Measurements from ENCODE around the gene TMEM8B.

The TMEM8B gene

DNA sequence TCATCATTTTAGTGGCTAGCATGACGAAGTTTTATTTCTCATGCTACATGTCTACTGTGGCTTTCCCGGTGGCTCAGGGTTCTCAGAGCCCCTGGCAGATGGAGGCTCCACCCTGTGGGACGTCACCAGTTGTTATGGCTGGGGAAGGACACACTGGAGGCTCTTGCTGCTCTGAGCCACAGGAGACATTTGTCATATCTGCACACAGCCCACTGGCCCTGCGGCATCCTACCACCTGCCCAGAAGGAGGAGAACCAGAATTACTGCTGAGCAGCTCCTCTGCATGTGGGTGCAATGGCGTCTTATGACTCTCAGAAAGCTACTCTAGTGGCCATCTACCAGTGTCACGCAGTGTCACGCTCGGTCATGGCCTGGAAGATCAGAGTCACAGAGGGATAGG is 34.6 kb downstream of the TMEM8B start:
- Histone ChIP-seq H3K36me3 (ENCODE audit: control insufficient read depth in 2 of 2, insufficient read depth in 2 of 2, low read length in 2 of 2) (no peaks in the 10 kb centered on the region), H3K27me3 (ENCODE audit: control insufficient read depth in 2 of 2, insufficient read depth in 2 of 2, low read length in 2 of 2) (peaks cover 13 to 14% of the 10 kb centered on the region in 2 donors), H3K27ac (ENCODE audit: low read depth in 2 of 2, low read length in 2 of 2) (no peak overlapping the region), H3K4me1 (ENCODE audit: control insufficient read depth in 2 of 2, insufficient read depth in 2 of 2, low read length in 2 of 2) (peaks cover 0 to 5% of the 10 kb centered on the region in 2 donors), H3K4me3 (ENCODE audit: low read length in 2 of 2) (no peak overlapping the region), H3K9me3 (ENCODE audit: control insufficient read depth in 2 of 2, low read length in 2 of 2) (no peaks in the 10 kb centered on the region), H3K9ac (ENCODE audit: low read depth in 1 of 2, low read length in 2 of 2) (no peak overlapping the region)

DNA sequence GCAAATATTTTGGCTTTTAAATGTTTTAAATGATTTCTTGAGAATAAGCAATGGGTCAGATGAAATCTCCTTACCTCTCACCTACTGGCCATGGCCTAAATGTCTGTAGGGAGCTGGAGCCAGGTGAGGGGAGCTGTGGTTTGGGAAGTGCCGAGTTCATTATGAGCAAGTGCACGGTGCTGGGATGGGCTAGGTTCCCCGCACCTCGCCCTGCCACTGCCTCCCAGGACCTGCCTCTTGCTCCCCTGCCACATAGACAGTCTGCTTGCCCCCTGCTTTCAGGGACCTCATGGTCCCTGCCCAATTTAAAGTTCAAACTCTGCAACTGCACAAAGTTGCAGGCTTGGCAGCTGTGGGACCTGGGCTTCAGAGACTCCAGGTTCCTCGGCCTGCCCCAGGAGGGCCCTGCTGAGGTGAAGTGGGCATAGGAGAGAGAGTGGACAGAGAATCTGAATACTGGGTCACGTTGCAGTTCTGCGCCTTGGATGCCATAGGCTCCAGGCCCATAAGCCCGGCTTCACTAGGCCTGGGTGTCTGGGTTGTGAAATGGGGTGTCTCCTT is 35.7 kb downstream of the TMEM8B start:
- no peaks in the 10 kb centered on the region for H3K36me3 ChIP-seq (ENCODE audit: control insufficient read depth in 2 of 2, insufficient read depth in 2 of 2, low read length in 2 of 2)
- H3K4me3 ChIP-seq (ENCODE audit: low read length in 2 of 2), result no peak overlapping the region
- H3K27ac ChIP-seq (ENCODE audit: low read depth in 2 of 2, low read length in 2 of 2), result no peak overlapping the region
- H3K4me1 ChIP-seq (ENCODE audit: control insufficient read depth in 2 of 2, insufficient read depth in 2 of 2, low read length in 2 of 2), result peaks cover 0 to 1% of the 10 kb centered on the region in 2 donors
- H3K27me3 ChIP-seq (ENCODE audit: control insufficient read depth in 2 of 2, insufficient read depth in 2 of 2, low read length in 2 of 2), result peaks cover 12 to 13% of the 10 kb centered on the region in 2 donors
- H3K9ac ChIP-seq (ENCODE audit: low read depth in 1 of 2, low read length in 2 of 2), result no peak overlapping the region
- no peaks in the 10 kb centered on the region for H3K9me3 ChIP-seq (ENCODE audit: control insufficient read depth in 2 of 2, low read length in 2 of 2)

DNA sequence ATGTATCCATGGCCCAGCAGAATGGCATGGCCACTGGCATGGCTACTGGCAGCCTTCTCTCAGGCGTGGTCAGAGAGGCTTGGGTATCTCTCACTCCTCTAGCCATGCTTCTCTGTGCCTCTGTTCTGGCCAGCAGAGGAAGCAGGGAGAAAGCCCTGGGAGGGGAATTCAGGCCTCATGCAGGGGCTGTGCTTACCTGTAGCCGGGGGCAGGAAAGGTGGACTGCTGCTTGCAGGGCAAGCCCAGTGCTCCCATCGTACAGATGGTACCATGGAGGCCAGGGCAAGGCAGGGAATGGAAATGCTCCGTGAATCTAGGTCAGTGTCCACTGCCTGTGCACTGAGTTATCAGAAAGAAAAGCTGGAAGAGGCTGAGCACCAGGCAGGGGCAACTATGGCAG is 38.5 kb downstream of the TMEM8B start:
- peaks cover 3 to 10% of the 10 kb centered on the region in 2 donors for H3K27me3 ChIP-seq (ENCODE audit: control insufficient read depth in 2 of 2, insufficient read depth in 2 of 2, low read length in 2 of 2)
- no peak overlapping the region for H3K27ac ChIP-seq (ENCODE audit: low read depth in 2 of 2, low read length in 2 of 2)
- no peaks in the 10 kb centered on the region for H3K9me3 ChIP-seq (ENCODE audit: control insufficient read depth in 2 of 2, low read length in 2 of 2)
- H3K9ac ChIP-seq (ENCODE audit: low read depth in 1 of 2, low read length in 2 of 2), result no peak overlapping the region
- no peaks in the 10 kb centered on the region for H3K4me1 ChIP-seq (ENCODE audit: control insufficient read depth in 2 of 2, insufficient read depth in 2 of 2, low read length in 2 of 2)
- H3K36me3 ChIP-seq (ENCODE audit: control insufficient read depth in 2 of 2, insufficient read depth in 2 of 2, low read length in 2 of 2), result no peaks in the 10 kb centered on the region
- H3K4me3 ChIP-seq (ENCODE audit: low read length in 2 of 2), result no peak overlapping the region

DNA sequence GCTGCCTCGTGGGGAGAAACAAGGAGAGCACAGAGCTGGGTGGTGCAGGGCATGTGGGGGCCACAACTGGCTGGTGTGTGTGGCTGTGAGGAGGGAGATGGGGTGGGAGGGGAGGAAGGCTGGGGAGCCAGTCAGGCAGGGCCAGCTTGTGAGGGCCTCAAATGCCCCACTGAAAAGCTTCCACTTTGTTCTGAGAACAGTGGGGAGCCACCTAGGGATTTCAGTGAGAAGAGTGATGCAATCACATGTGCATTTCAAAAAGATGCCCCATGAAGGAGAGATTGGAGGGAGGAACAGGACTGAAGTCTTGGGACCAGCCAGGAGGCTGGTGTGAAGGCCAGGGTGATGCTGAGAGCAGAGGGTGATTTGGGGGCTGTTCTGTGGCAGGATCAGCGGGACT is 39.9 kb downstream of the TMEM8B start:
- Histone ChIP-seq H3K9ac (ENCODE audit: low read depth in 1 of 2, low read length in 2 of 2) (no peak overlapping the region), H3K36me3 (ENCODE audit: control insufficient read depth in 2 of 2, insufficient read depth in 2 of 2, low read length in 2 of 2) (no peaks in the 10 kb centered on the region), H3K27me3 (ENCODE audit: control insufficient read depth in 2 of 2, insufficient read depth in 2 of 2, low read length in 2 of 2) (peaks cover 0 to 1% of the 10 kb centered on the region in 2 donors), H3K4me1 (ENCODE audit: control insufficient read depth in 2 of 2, insufficient read depth in 2 of 2, low read length in 2 of 2) (no peaks in the 10 kb centered on the region), H3K27ac (ENCODE audit: low read depth in 2 of 2, low read length in 2 of 2) (no peak overlapping the region), H3K4me3 (ENCODE audit: low read length in 2 of 2) (no peak overlapping the region), H3K9me3 (ENCODE audit: control insufficient read depth in 2 of 2, low read length in 2 of 2) (no peaks in the 10 kb centered on the region)

DNA sequence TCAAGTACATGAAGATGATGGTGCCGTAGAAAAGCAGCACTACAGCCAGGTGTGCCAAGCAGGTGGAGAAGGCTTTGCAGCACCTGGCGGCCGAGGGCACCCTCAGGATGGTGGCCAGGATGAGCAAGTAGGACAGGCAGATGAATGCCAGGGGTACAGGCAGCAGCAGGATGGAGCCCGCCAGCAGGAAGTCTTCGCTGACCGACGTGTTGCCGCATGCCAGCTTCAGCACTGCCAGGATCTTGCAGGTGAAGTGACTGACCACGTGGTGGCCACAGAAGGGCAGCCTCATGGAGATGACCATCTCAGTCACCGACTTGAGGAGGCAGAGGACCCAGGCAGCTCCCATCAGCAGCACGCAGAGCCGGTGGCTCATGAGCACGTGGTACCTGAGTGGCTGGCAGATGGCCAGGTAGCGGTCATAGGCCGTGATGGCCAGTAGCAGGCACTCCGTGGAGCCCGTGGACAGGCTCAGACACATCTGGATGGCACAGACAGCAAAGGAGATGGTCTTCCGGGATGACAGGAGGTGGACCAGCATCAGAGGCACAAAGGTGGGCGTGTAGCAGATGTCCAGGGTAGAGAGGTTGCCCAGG is 40.7 kb downstream of the TMEM8B start:
- H3K27me3 ChIP-seq (ENCODE audit: control insufficient read depth in 2 of 2, insufficient read depth in 2 of 2, low read length in 2 of 2), result no peaks in the 10 kb centered on the region
- no peak overlapping the region for H3K4me3 ChIP-seq (ENCODE audit: low read length in 2 of 2)
- H3K36me3 ChIP-seq (ENCODE audit: control insufficient read depth in 2 of 2, insufficient read depth in 2 of 2, low read length in 2 of 2), result no peaks in the 10 kb centered on the region
- no peaks in the 10 kb centered on the region for H3K9me3 ChIP-seq (ENCODE audit: control insufficient read depth in 2 of 2, low read length in 2 of 2)
- no peak overlapping the region for H3K9ac ChIP-seq (ENCODE audit: low read depth in 1 of 2, low read length in 2 of 2)
- no peak overlapping the region for H3K27ac ChIP-seq (ENCODE audit: low read depth in 2 of 2, low read length in 2 of 2)
- H3K4me1 ChIP-seq (ENCODE audit: control insufficient read depth in 2 of 2, insufficient read depth in 2 of 2, low read length in 2 of 2), result no peaks in the 10 kb centered on the region

DNA sequence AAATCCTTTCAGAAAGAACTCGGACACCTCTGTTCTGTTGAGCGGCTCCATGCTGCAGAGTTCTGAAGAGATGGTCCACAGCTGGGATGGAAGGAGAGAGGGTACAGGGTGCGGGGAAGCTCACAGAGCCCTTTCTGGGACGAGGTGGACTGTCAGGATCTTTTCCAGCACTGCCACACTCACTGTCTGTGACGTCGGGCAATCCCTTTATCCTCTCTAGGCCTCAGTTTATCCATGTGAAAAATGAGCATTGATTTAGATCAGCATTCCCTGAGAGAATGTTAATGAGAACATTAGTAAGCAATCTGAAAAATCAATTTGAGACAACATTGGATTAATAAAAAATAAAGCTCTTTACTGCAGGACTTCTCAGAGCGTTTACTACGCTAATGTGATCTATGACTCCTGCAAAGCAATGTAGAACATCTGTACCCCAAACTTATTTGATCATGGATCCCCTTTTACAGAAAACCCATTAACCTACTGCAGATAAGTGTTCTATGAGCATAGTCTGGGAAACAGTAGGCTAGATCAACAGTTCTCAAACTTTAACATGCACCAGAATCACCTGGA is 41.4 kb downstream of the TMEM8B start, which contains the start of gene OR13J1:
Gene OR13J1, minus strand, starts transcription at position 51 of the 573 bp plus-strand sequence. Its CDS starts 0 bp downstream, at position 51.
- Histone ChIP-seq H3K36me3 (ENCODE audit: control insufficient read depth in 2 of 2, insufficient read depth in 2 of 2, low read length in 2 of 2) (no peaks in the 10 kb centered on the region), H3K4me3 (ENCODE audit: low read length in 2 of 2) (no peak within 1 kb of the TSS), H3K9ac (ENCODE audit: low read depth in 1 of 2, low read length in 2 of 2) (no peak within 1 kb of the TSS), H3K27ac (ENCODE audit: low read depth in 2 of 2, low read length in 2 of 2) (no peak within 1 kb of the TSS), H3K4me1 (ENCODE audit: control insufficient read depth in 2 of 2, insufficient read depth in 2 of 2, low read length in 2 of 2) (no peaks in the 10 kb centered on the region), H3K9me3 (ENCODE audit: control insufficient read depth in 2 of 2, low read length in 2 of 2) (no peaks in the 10 kb centered on the region), H3K27me3 (ENCODE audit: control insufficient read depth in 2 of 2, insufficient read depth in 2 of 2, low read length in 2 of 2) (no peaks in the 10 kb centered on the region)

DNA sequence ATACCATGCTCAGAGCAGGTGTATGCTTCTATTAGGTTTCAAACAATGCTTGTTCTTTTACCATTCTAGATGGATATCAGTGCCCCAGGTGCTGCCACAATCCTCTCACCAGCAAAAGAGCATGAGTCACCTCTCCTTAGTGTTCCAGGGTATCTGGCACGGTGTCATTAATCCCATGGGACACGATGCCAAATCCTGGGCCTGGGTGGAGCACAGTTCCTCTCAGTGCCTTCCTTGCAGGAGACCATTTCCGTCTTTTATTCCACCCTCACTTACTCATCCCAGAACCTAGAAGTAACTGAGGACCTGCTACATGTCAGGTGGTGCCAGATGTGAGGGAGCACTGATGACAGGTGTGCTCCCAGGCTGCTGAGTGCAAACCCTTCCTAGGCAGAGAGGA is 42.5 kb downstream of the TMEM8B start:
- no peaks in the 10 kb centered on the region for H3K9me3 ChIP-seq (ENCODE audit: control insufficient read depth in 2 of 2, low read length in 2 of 2)
- no peak overlapping the region for H3K27ac ChIP-seq (ENCODE audit: low read depth in 2 of 2, low read length in 2 of 2)
- H3K27me3 ChIP-seq (ENCODE audit: control insufficient read depth in 2 of 2, insufficient read depth in 2 of 2, low read length in 2 of 2), result no peaks in the 10 kb centered on the region
- H3K36me3 ChIP-seq (ENCODE audit: control insufficient read depth in 2 of 2, insufficient read depth in 2 of 2, low read length in 2 of 2), result no peaks in the 10 kb centered on the region
- H3K4me3 ChIP-seq (ENCODE audit: low read length in 2 of 2), result no peak overlapping the region
- H3K9ac ChIP-seq (ENCODE audit: low read depth in 1 of 2, low read length in 2 of 2), result no peak overlapping the region
- H3K4me1 ChIP-seq (ENCODE audit: control insufficient read depth in 2 of 2, insufficient read depth in 2 of 2, low read length in 2 of 2), result no peaks in the 10 kb centered on the region

DNA sequence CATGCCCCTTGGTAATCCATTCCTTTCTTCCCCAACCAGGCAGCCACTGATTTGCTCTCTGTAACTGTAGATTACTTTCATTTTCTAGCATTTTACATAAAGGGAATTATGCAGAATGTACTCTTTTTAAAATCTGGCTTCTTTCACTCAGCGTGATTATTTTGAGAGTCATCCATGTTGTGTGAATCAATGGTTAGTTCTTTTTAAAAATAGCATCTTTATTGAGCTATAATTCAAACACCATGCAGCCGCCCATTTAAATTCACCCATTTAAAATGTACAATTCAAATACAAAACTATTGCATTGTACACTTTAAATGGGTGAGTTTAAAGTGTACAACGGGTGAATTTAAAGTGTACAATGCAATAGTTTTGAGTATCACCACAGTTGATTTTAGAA is 43.5 kb downstream of the TMEM8B start:
- Histone ChIP-seq H3K27ac (ENCODE audit: low read depth in 2 of 2, low read length in 2 of 2) (no peak overlapping the region), H3K27me3 (ENCODE audit: control insufficient read depth in 2 of 2, insufficient read depth in 2 of 2, low read length in 2 of 2) (no peaks in the 10 kb centered on the region), H3K9me3 (ENCODE audit: control insufficient read depth in 2 of 2, low read length in 2 of 2) (no peaks in the 10 kb centered on the region), H3K36me3 (ENCODE audit: control insufficient read depth in 2 of 2, insufficient read depth in 2 of 2, low read length in 2 of 2) (no peaks in the 10 kb centered on the region), H3K4me1 (ENCODE audit: control insufficient read depth in 2 of 2, insufficient read depth in 2 of 2, low read length in 2 of 2) (no peaks in the 10 kb centered on the region), H3K4me3 (ENCODE audit: low read length in 2 of 2) (no peak overlapping the region), H3K9ac (ENCODE audit: low read depth in 1 of 2, low read length in 2 of 2) (no peak overlapping the region)

DNA sequence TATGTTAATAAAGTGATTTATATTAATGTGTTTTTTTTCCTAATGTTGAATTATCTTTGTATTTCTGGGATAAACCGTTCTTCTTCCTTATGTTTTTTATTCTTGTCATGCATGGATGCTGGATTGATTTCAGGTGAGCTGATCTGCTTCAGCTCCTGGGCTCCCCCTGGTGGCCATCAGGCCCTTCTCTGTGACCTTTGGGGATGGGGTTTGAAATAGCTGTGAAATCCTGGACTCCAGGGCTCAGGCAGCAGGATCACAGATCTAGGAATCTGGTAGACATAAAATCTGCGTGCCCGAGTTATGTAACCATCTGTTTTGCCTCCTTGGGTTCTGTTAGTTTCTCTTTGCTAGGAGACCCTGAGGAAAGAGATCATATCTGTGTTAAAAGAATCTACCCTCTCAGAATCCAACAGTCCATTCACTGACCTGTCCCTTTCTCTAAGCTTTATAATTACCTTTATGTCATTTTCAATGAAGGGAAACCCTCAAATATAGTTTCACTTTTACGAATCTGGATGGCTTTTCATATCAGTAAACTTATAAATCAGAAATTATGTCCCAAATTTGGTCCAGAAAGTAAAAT is 53.3 kb downstream of the TMEM8B start:
- Histone ChIP-seq H3K4me1 (ENCODE audit: control insufficient read depth in 2 of 2, insufficient read depth in 2 of 2, low read length in 2 of 2) (no peaks in the 10 kb centered on the region), H3K9ac (ENCODE audit: low read depth in 1 of 2, low read length in 2 of 2) (no peak overlapping the region), H3K27ac (ENCODE audit: low read depth in 2 of 2, low read length in 2 of 2) (no peak overlapping the region), H3K9me3 (ENCODE audit: control insufficient read depth in 2 of 2, low read length in 2 of 2) (no peaks in the 10 kb centered on the region), H3K36me3 (ENCODE audit: control insufficient read depth in 2 of 2, insufficient read depth in 2 of 2, low read length in 2 of 2) (no peaks in the 10 kb centered on the region), H3K4me3 (ENCODE audit: low read length in 2 of 2) (no peak overlapping the region), H3K27me3 (ENCODE audit: control insufficient read depth in 2 of 2, insufficient read depth in 2 of 2, low read length in 2 of 2) (no peaks in the 10 kb centered on the region)

DNA sequence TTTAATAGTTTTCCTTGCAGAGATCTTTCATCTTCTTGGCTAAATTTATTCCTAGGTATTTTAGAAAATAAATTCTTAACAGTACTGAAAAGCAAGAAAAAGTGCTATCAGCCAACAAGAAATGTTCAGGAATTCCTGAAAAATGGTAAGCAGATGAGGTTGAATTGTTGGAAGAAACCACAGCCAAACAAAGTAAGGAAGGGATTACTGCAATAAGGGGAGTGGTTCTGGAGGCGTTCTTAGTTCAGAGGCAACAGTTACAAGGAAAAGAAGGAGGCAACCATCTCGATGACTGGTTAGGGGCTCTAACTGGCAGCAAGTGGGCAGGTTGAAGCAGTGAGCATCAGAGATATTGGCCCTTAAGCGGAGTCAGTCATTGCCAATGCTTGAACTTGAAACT is 54.0 kb downstream of the TMEM8B start:
- Histone ChIP-seq H3K4me1 (ENCODE audit: control insufficient read depth in 2 of 2, insufficient read depth in 2 of 2, low read length in 2 of 2) (no peaks in the 10 kb centered on the region), H3K4me3 (ENCODE audit: low read length in 2 of 2) (no peak overlapping the region), H3K27ac (ENCODE audit: low read depth in 2 of 2, low read length in 2 of 2) (no peak overlapping the region), H3K27me3 (ENCODE audit: control insufficient read depth in 2 of 2, insufficient read depth in 2 of 2, low read length in 2 of 2) (no peaks in the 10 kb centered on the region), H3K9me3 (ENCODE audit: control insufficient read depth in 2 of 2, low read length in 2 of 2) (no peaks in the 10 kb centered on the region), H3K36me3 (ENCODE audit: control insufficient read depth in 2 of 2, insufficient read depth in 2 of 2, low read length in 2 of 2) (no peaks in the 10 kb centered on the region), H3K9ac (ENCODE audit: low read depth in 1 of 2, low read length in 2 of 2) (no peak overlapping the region)

All from mucosa of rectum (tissue), 2 donors.